H9 (cell line): ENCODE measurements around the gene SPRN. TPM values are rescaled to one million over a fixed set of nuclear protein-coding genes. Genes with fewer than 3 reads are reported as not detected.

Experiments used
- DNase-seq: peaks from one replicate; pipeline ENCODE4 v3.0.0-alpha.2; 2017
- H2AFZ ChIP-seq: one replicate; pipeline ENCODE4 v1.6.1; 2013; ENCODE audit warnings: mild to moderate bottlenecking, low read length, control low read depth, moderate library complexity
- H2AK5ac ChIP-seq: 2 replicates; pipeline ENCODE4 v1.6.1; 2013; ENCODE audit warnings: low read length, control low read depth, mixed read lengths; ENCODE audit not compliant: insufficient read length
- H2BK120ac ChIP-seq: one replicate; pipeline ENCODE4 v1.6.1; 2013; ENCODE audit warnings: low read depth, mild to moderate bottlenecking, low read length, control low read depth, inconsistent platforms; ENCODE audit not compliant: poor library complexity, severe bottlenecking
- H2BK12ac ChIP-seq: 2 replicates; pipeline ENCODE4 v1.6.1; 2013; ENCODE audit warnings: low read length, control low read depth, mixed read lengths, low read depth; ENCODE audit not compliant: insufficient read length
- H2BK15ac ChIP-seq: 2 replicates; pipeline ENCODE4 v1.6.1; 2013; ENCODE audit warnings: low read depth, low read length, control low read depth
- H2BK20ac ChIP-seq: one replicate; pipeline ENCODE4 v1.6.1; 2013; ENCODE audit warnings: low read depth, mild to moderate bottlenecking, low read length, control low read depth, inconsistent platforms; ENCODE audit not compliant: poor library complexity, severe bottlenecking
- H2BK5ac ChIP-seq: 2 replicates; pipeline ENCODE4 v1.6.1; 2013; ENCODE audit warnings: low read length, control low read depth, mixed read lengths; ENCODE audit not compliant: insufficient read length
- H3K14ac ChIP-seq: 2 replicates; pipeline ENCODE4 v1.6.1; 2013; ENCODE audit warnings: low read length, control low read depth; ENCODE audit not compliant: insufficient read depth
- H3K18ac ChIP-seq: 2 replicates; pipeline ENCODE4 v1.6.1; 2013; ENCODE audit warnings: low read depth, mild to moderate bottlenecking, mixed read lengths, low read length, control low read depth; ENCODE audit not compliant: insufficient read length
- H3K23ac ChIP-seq: 2 replicates; pipeline ENCODE4 v1.6.1; 2013; ENCODE audit warnings: low read length, control low read depth, mixed read lengths, low read depth; ENCODE audit not compliant: insufficient read length
- H3K23me2 ChIP-seq: 2 replicates; pipeline ENCODE4 v1.6.1; 2013; ENCODE audit warnings: low read depth, mild to moderate bottlenecking, mixed read lengths, low read length, control low read depth; ENCODE audit not compliant: insufficient read length, poor library complexity, severe bottlenecking
- H3K27ac ChIP-seq: 2 replicates; pipeline ENCODE4 v1.5.1; 2013; ENCODE audit warnings: low read length, control low read depth, mixed read lengths, low read depth; ENCODE audit not compliant: insufficient read length
- H3K27me3 ChIP-seq: 2 replicates; pipeline ENCODE4 v1.6.1; 2013; ENCODE audit warnings: low read length, control low read depth, inconsistent platforms; ENCODE audit not compliant: insufficient read depth
- H3K4ac ChIP-seq: 2 replicates; pipeline ENCODE4 v1.6.1; 2013; ENCODE audit warnings: low read depth, mild to moderate bottlenecking, control low read depth, inconsistent platforms, low read length, moderate library complexity
- H3K4me1 ChIP-seq: 2 replicates; pipeline ENCODE4 v1.6.1; 2013; ENCODE audit warnings: low read length, control low read depth, inconsistent platforms; ENCODE audit not compliant: insufficient read depth
- H3K4me2 ChIP-seq: 2 replicates; pipeline ENCODE4 v1.6.1; 2013; ENCODE audit warnings: low read length, control low read depth, mixed read lengths; ENCODE audit not compliant: insufficient read length, insufficient read depth
- H3K56ac ChIP-seq: 2 replicates; pipeline ENCODE4 v1.6.1; 2013; ENCODE audit warnings: low read depth, mild to moderate bottlenecking, mixed read lengths, low read length, control low read depth; ENCODE audit not compliant: insufficient read length
- H3K79me1 ChIP-seq: 2 replicates; pipeline ENCODE4 v1.6.1; 2013; ENCODE audit warnings: low read depth, mild to moderate bottlenecking, moderate library complexity, low read length, control low read depth, inconsistent platforms; ENCODE audit not compliant: insufficient read depth, poor library complexity, severe bottlenecking
- H3K79me2 ChIP-seq: 2 replicates; pipeline ENCODE4 v1.6.1; 2013; ENCODE audit warnings: low read length, control low read depth, inconsistent platforms; ENCODE audit not compliant: insufficient read depth
- H3K9ac ChIP-seq: 2 replicates; pipeline ENCODE4 v1.6.1; 2013; ENCODE audit warnings: low read length, control low read depth, mixed read lengths; ENCODE audit not compliant: insufficient read length; ENCODE audit errors: extremely low read depth
- H3K9me3 ChIP-seq: one replicate; pipeline ENCODE4 v1.6.1; 2013; ENCODE audit warnings: low read depth, low read length, inconsistent platforms; ENCODE audit not compliant: control insufficient read depth
- H3T11ph ChIP-seq: one replicate; pipeline ENCODE4 v1.6.1; 2013; ENCODE audit warnings: mild to moderate bottlenecking, low read length, control low read depth, inconsistent platforms
- H4K20me1 ChIP-seq: one replicate; pipeline ENCODE4 v1.6.1; 2013; ENCODE audit not compliant: control insufficient read depth, insufficient read length, insufficient read depth
- H4K5ac ChIP-seq: 2 replicates; pipeline ENCODE4 v1.6.1; 2013; ENCODE audit warnings: low read depth, mild to moderate bottlenecking, mixed read lengths, low read length, control low read depth; ENCODE audit not compliant: insufficient read length
- H4K8ac ChIP-seq: replicated peaks from 2 replicates; pipeline ENCODE4 v1.6.1; 2013; ENCODE audit warnings: low read length, control low read depth, mixed read lengths, low read depth; ENCODE audit not compliant: insufficient read length
- H4K91ac ChIP-seq: 2 replicates; pipeline ENCODE4 v1.6.1; 2013; ENCODE audit warnings: low read depth, mild to moderate bottlenecking, moderate library complexity, mixed read lengths, low read length, control low read depth; ENCODE audit not compliant: insufficient read length
- H3K27ac Mint-ChIP-seq, 3 experiments: 2 replicates in 2 of 3; 3 replicates in 1 of 3; pipeline ENCODE4 v1.8.0; 2020 to 2021; ENCODE audit warnings: mixed read lengths in 3 of 3, mild to moderate bottlenecking in 1 of 3, moderate library complexity in 1 of 3
- H3K27me3 Mint-ChIP-seq: 2 replicates; pipeline ENCODE4 v1.8.0; 2021; ENCODE audit warnings: low read depth, mild to moderate bottlenecking, moderate library complexity, mixed read lengths
- H3K36me3 Mint-ChIP-seq, 3 experiments: 2 replicates in 2 of 3; 3 replicates in 1 of 3; pipeline ENCODE4 v1.8.0; 2020 to 2021; ENCODE audit warnings: low read depth in 3 of 3, mixed read lengths in 3 of 3; ENCODE audit not compliant: insufficient read depth in 1 of 3
- H3K4me1 Mint-ChIP-seq, 2 experiments: 2 replicates each; pipeline ENCODE4 v1.8.0; 2020; ENCODE audit warnings: mixed read lengths in 2 of 2
- H3K4me3 Mint-ChIP-seq, 2 experiments: 2 replicates in 1 of 2; 3 replicates in 1 of 2; pipeline ENCODE4 v1.8.0; 2020 to 2021; ENCODE audit warnings: mild to moderate bottlenecking in 2 of 2, mixed read lengths in 2 of 2, moderate library complexity in 1 of 2
- H3K9me3 Mint-ChIP-seq, 2 experiments: 2 replicates in 1 of 2; 3 replicates in 1 of 2; pipeline ENCODE4 v1.8.0; 2020; ENCODE audit warnings: mild to moderate bottlenecking in 2 of 2, mixed read lengths in 2 of 2, moderate library complexity in 1 of 2
- CTCF ChIP-seq: fragments of 200-600 bp; sonication (generic); conservative IDR thresholded peaks from 3 replicates; pipeline ENCODE4 v1.8.0; 2021; ENCODE audit warnings: antibody characterized with exemption, mild to moderate bottlenecking
- total RNA-seq: library from RNA; stranded (reverse); gene quantifications from 2 replicates; pipeline ENCODE4 v1.2.1, GENCODE V29; 2021

Gene SPRN
- total RNA-seq, 1 experiment from 2014 or later, result 0.42 TPM

DNA sequence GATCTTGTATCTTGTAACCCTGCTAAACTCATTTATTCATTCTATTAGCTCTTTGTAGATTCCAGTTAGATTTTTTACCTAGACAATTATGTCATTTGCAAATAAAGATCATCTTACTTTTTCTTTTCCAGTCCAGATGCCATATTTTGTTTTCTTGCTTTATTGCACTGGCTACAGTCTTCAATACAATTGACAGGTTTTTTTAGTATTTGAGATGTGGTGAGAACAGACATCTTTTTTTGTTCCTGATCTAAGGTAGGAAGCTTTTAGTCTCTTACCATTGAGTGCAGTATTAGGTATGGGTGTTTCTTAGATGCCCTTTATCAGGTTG is 12.1 kb downstream of the SPRN start:
- Mint-ChIP-seq H3K4me3 (no peak overlapping the region), H3K9me3 (peaks cover 48 to 50% of the 10 kb centered on the region in 2 experiments), H3K27me3 (no peaks in the 10 kb centered on the region), H3K4me1 (no peaks in the 10 kb centered on the region), H3K36me3 (peaks cover 80 to 90% (median 80%) of the 10 kb centered on the region in 3 experiments), H3K27ac (no peak overlapping the region)
- Histone ChIP-seq H2AFZ (no peak overlapping the region), H3K79me2 (peaks cover 2% of the 10 kb centered on the region; the same call in 1 of the 2 replicates), H4K20me1 (no peaks in the 10 kb centered on the region), H2BK12ac (no peak overlapping the region), H3K79me1 (peaks cover 5% of the 10 kb centered on the region), H3K23ac (no peak overlapping the region), H3K56ac (no peak overlapping the region), H3K4me1 (no peaks in the 10 kb centered on the region), H3K9ac (no peak overlapping the region), H3K14ac (no peak overlapping the region), H2BK20ac (no peak overlapping the region), H3K4me2 (no peak overlapping the region), H2BK15ac (no peak overlapping the region), H3T11ph (no peak overlapping the region), H3K27me3 (no peaks in the 10 kb centered on the region), H3K18ac (no peak overlapping the region), H4K8ac (no peak overlapping the region), H3K9me3 (peaks cover 6% of the 10 kb centered on the region), H2BK5ac (no peak overlapping the region), H4K91ac (no peak overlapping the region), H2AK5ac (no peak overlapping the region), H4K5ac (no peak overlapping the region), H3K27ac (no peak overlapping the region), H2BK120ac (no peak overlapping the region), H3K4ac (no peak overlapping the region), H3K23me2 (no peaks in the 10 kb centered on the region)
- DNase-seq, result no peak
- TF ChIP-seq CTCF, result no peak
